ENCODE measurements around the gene L3MBTL3. TPM values are rescaled to one million over a fixed set of nuclear protein-coding genes. Genes with fewer than 3 reads are reported as not detected.

Gene L3MBTL3
- total RNA-seq, 4 donors from 2014 or later = 3.1 to 6.7 (median 3.6) TPM

- H3K9me3 ChIP-seq = no peaks in the 10 kb centered on the region
- intact Hi-C loops (cut with DNase I) = no loop called here
- 83% methylated on average over 5 of the region's 5 CpGs for WGBS
- TF ChIP-seq, protein P1, sequence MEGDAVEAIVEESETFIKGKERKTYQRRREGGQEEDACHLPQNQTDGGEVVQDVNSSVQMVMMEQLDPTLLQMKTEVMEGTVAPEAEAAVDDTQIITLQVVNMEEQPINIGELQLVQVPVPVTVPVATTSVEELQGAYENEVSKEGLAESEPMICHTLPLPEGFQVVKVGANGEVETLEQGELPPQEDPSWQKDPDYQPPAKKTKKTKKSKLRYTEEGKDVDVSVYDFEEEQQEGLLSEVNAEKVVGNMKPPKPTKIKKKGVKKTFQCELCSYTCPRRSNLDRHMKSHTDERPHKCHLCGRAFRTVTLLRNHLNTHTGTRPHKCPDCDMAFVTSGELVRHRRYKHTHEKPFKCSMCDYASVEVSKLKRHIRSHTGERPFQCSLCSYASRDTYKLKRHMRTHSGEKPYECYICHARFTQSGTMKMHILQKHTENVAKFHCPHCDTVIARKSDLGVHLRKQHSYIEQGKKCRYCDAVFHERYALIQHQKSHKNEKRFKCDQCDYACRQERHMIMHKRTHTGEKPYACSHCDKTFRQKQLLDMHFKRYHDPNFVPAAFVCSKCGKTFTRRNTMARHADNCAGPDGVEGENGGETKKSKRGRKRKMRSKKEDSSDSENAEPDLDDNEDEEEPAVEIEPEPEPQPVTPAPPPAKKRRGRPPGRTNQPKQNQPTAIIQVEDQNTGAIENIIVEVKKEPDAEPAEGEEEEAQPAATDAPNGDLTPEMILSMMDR (IDR thresholded peaks at IDR 0.05) = no peak
- TF ChIP-seq POLR2A (IDR thresholded peaks at IDR 0.05; ENCODE audit: low read depth) = no peak
- TF ChIP-seq POLR2AphosphoS5 (IDR thresholded peaks at IDR 0.05) = no peak
- no peak for TF ChIP-seq EP300 (IDR thresholded peaks at IDR 0.05)
- no peak overlapping the region for H3K4me3 ChIP-seq
- no peaks in the 10 kb centered on the region for H3K27me3 ChIP-seq
- no peak for DNase-seq (ENCODE audit: extremely low spot score)
- no peak overlapping the region for H3K27ac ChIP-seq (replicated peaks in 1 of 4)
- H3K4me1 ChIP-seq = no peaks in the 10 kb centered on the region
- H3K36me3 ChIP-seq = no peaks in the 10 kb centered on the region
These were observed 109.9 kb downstream of the L3MBTL3 start for GRCh38 chr6:130128326-130128725.

DNA sequence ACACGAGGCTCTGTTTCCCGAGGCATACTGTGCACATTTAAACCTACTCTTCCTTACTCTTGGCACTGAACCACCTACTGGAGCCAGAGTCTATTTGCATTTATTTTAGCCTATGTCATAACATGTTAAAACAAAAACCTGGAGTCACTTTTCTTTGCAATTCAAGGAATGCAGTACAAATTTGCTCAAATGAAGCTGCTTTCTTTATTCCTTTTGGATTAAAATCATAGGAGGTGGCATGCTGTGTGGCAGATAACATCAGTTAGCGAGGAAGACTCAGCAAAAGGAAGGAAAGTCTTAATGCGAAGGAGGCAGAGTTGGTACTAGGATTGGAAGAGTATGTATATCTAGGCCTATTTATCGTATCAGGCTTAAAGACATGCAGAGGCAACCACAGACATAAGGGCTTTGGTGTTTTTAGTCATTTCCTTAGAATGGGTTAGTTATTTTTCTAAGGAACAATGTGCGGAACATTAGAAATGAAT is 111.4 kb downstream of the L3MBTL3 start:
- H3K9me3 ChIP-seq = no peaks in the 10 kb centered on the region
- H3K4me1 ChIP-seq = no peaks in the 10 kb centered on the region
- no peak overlapping the region for H3K4me3 ChIP-seq
- H3K27me3 ChIP-seq = no peaks in the 10 kb centered on the region
- TF ChIP-seq POLR2A (IDR thresholded peaks at IDR 0.05; ENCODE audit: low read depth) (no peak), POLR2AphosphoS5 (IDR thresholded peaks at IDR 0.05) (no peak), EP300 (IDR thresholded peaks at IDR 0.05) (no peak)
- TF ChIP-seq, protein P1 (IDR thresholded peaks at IDR 0.05) = no peak
- no peak for DNase-seq (ENCODE audit: extremely low spot score)
- no peaks in the 10 kb centered on the region for H3K36me3 ChIP-seq
- no peak overlapping the region for H3K27ac ChIP-seq (replicated peaks in 1 of 4)
- intact Hi-C loops (cut with DNase I) = no loop called here
- WGBS = 90% methylated on average over 6 of the region's 6 CpGs

DNA sequence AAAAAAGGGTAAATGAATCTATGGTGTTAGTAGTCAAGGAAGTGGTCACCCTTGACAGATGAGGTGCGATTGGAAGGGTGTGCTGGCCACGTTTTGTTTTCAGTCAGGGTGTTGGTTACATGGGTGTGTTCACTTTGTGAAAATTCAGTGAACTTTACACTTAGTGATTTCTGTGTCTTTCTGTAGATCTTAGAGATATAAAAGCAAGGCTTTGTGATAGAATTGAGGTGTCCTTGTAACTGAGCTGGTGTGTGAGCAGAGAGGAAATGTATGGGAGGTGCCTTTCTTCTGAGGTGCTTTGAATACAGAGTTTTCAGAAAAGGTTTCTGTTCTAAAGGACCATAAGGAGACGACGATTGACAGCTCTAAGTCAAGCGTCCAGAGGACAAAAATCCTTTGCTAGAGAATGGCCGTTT is 113.9 kb downstream of the L3MBTL3 start:
- no peak overlapping the region for H3K27ac ChIP-seq (replicated peaks in 1 of 4)
- H3K27me3 ChIP-seq = no peaks in the 10 kb centered on the region
- no peak overlapping the region for H3K4me3 ChIP-seq
- peaks cover 0 to 14% (median 0%) of the 10 kb centered on the region in 4 donors for H3K36me3 ChIP-seq
- no peaks in the 10 kb centered on the region for H3K4me1 ChIP-seq
- intact Hi-C loops (cut with DNase I) = no loop called here
- no peak for TF ChIP-seq POLR2AphosphoS5 (IDR thresholded peaks at IDR 0.05)
- TF ChIP-seq, protein P1 (IDR thresholded peaks at IDR 0.05) = no peak
- no peak for TF ChIP-seq EP300 (IDR thresholded peaks at IDR 0.05)
- TF ChIP-seq POLR2A (IDR thresholded peaks at IDR 0.05; ENCODE audit: low read depth) = no peak
- no peaks in the 10 kb centered on the region for H3K9me3 ChIP-seq
- DNase-seq (ENCODE audit: extremely low spot score) = no peak
- 65% methylated on average over 6 of the region's 6 CpGs for WGBS

DNA sequence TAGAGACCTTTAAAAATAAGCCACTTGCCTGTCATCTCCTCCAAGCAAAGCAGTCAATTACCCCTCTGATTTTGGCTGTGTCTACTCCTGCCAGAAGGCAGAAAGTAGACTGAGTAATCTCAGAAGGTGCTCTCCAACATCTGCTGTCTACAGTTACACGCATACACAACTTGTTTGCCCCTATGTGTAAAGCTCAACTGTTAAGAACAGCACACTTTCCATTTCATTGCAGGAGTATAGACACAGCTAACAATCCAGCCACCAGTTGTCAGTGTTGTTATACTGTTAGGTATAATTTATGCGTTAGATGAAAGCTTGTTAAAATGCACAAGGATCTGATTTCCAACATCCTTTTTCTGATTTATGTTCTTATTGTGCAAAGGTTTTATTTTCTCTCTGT is 116.2 kb downstream of the L3MBTL3 start:
- no peaks in the 10 kb centered on the region for H3K27me3 ChIP-seq
- H3K9me3 ChIP-seq = no peaks in the 10 kb centered on the region
- H3K36me3 ChIP-seq = peaks cover 0 to 14% (median 0%) of the 10 kb centered on the region in 4 donors
- H3K4me1 ChIP-seq = no peaks in the 10 kb centered on the region
- no peak overlapping the region for H3K27ac ChIP-seq (replicated peaks in 1 of 4)
- TF ChIP-seq POLR2AphosphoS5 (IDR thresholded peaks at IDR 0.05) = no peak
- TF ChIP-seq, protein P1 (IDR thresholded peaks at IDR 0.05) = no peak
- no peak for TF ChIP-seq EP300 (IDR thresholded peaks at IDR 0.05)
- no peak for TF ChIP-seq POLR2A (IDR thresholded peaks at IDR 0.05; ENCODE audit: low read depth)
- WGBS = 59% methylated on average over 2 of the region's 2 CpGs
- DNase-seq (ENCODE audit: extremely low spot score) = no peak
- intact Hi-C loops (cut with DNase I) = no loop called here
- no peak overlapping the region for H3K4me3 ChIP-seq

- TF ChIP-seq POLR2A (IDR thresholded peaks at IDR 0.05; ENCODE audit: low read depth) (no peak), EP300 (IDR thresholded peaks at IDR 0.05) (no peak), POLR2AphosphoS5 (IDR thresholded peaks at IDR 0.05) (no peak)
- TF ChIP-seq, protein P1 (IDR thresholded peaks at IDR 0.05) = no peak
- 76% methylated on average over 2 of the region's 2 CpGs for WGBS
- H3K36me3 ChIP-seq = peaks cover 0 to 14% (median 0%) of the 10 kb centered on the region in 4 donors
- no peaks in the 10 kb centered on the region for H3K4me1 ChIP-seq
- H3K9me3 ChIP-seq = no peaks in the 10 kb centered on the region
- no peak overlapping the region for H3K27ac ChIP-seq (replicated peaks in 1 of 4)
- no peak for DNase-seq (ENCODE audit: extremely low spot score)
- no peaks in the 10 kb centered on the region for H3K27me3 ChIP-seq
- intact Hi-C loops (cut with DNase I) = no loop called here
- no peak overlapping the region for H3K4me3 ChIP-seq
These were observed 118.4 kb downstream of the L3MBTL3 start for GRCh38 chr6:130136798-130137197.

Data from esophagus muscularis mucosa (tissue), 4 donors.